GM21529 (cell line): ENCODE results near the gene SENP2.
"Not testable (repeated sequence)": the region's sequence is repeated elsewhere in the genome, so short reads cannot be mapped to it uniquely, and the experiment has no call there.

Source experiments
- ATAC-seq: cut with Tn5 transposase; IDR thresholded peaks from one replicate; pipeline ENCODE4 v1.9.1; 2021; ENCODE audit not compliant: unreplicated experiment

The SENP2 gene

DNA sequence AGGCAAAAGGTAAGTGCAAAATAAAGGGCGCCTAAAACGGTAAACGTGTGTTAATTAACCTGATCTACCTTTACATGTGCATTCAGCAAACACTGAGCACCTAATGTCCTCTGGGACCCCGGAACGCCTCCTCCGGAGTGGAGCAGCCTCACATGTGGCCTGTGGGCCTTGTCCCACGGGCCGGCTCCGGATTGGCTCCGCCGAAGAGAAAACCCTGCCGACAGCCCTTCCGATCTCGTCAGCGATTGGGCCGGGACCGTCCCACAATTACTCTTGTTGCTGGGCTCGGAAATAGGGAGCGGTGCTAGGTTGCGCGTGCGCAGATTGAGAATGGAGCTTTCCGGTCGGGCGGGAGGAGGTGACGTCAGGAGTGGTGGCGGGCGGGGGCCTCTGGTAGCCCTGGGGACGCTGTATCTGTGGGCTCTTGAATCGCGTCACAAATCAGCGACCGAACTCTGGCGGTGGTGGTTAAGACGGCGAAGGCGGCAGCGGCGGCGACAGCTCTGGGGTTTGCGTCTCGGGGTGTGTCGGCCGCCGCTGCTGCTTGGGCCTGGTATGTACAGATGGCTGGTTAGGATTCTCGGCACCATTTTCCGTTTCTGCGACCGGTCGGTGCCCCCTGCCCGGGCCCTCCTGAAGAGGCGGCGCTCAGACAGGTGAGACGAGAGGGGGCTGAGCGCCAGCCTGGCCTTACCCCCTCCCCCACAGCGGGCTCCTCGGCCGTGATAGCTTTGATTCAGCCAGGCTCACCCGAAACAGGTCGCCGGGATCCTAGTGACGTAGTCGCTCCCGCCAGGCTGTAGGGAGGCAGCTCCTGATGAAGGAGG is at the start of gene SENP2:
Gene SENP2, plus strand, starts transcription at position 437 of the 827 bp plus-strand sequence. Its CDS starts 119 bp downstream, at position 556.
- ATAC-seq: peak; percentile 97

DNA sequence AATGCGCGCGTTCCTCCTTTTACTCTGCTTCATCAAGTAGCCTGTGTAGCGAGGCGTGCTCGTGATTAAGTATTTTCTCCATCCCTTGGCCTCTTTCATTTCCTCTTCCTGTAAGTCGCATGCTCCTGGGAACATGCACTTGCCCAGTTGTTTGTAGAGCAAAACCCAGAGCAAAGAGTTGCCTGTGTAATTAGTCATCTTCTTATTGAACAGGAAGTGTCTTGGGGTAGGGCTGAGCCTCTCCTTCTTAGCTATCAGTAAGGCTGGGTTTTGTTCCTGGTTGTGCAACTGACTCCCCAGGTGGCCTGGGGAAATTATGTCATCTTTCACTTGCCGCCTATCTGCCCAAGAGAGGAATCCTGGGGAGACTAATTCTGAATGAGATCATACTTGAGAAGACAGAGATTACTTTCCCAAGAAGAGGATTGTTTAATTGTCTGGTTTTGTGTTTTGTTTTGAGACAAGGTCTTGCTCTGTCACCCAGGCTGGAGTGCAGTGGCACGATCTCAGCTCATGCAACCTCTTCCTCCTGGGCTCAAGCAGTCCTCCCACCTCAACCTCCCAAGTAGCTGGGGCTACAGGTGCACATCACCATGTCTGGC is 48.6 kb upstream of the SENP2 start:
- ATAC-seq: peak; percentile 98

DNA sequence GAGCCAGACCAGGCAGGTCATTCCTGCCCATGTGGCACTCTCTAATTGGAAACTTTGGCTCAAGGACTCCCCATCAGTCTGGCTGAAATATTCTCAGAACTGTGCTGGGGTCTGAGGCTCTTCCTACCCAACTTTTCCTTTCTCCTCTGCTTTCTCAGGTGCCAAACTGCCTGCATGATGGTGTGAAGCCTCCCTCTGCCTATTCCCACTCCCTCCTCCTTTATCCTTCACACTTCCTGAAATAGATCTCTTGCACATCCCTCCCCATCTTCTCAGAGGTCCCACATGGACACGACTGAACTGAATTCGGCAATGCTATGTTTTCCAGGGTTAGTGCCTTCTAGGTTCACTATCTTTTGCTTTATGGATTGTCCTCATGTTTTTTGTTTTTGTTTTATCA is 46.2 kb upstream of the SENP2 start:
- no peak for ATAC-seq

DNA sequence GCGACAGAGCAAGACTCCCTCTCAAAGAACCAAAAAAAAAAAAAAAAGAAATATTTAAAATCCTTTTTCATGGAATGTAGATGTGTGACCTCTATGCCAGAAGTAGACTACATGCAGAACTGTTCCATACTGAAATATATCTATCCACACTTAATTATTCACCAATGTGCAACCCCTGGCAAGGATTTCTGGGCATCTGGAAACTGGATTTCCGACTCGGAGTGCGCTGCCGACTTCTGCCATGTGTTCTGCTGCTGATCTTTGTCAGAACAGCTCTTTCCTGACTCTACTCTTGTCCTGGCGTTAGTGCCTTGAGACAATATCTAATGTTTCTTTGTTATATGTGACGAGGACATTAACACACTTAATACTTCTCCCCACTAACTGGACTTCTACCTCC is 45.4 kb upstream of the SENP2 start:
- ATAC-seq: no peak

DNA sequence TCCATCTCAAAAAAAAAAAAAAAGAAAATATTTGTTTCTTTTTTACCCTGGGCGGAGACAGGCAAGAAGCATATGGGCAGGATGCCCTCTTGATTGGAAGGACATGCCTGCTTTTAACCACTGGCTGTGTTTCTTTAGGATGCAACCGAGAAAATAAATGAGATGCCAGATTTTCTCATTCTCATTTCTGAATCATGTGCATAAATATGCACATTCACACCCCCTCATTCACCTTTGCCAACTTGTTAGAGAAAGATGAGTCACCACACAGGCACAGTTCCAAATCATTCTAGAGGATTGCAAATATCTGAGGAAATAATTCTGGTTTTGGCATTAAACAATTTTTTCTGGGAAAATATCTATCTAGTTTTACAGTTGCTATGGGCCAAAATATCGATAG is 37.0 kb upstream of the SENP2 start:
- no peak for ATAC-seq

DNA sequence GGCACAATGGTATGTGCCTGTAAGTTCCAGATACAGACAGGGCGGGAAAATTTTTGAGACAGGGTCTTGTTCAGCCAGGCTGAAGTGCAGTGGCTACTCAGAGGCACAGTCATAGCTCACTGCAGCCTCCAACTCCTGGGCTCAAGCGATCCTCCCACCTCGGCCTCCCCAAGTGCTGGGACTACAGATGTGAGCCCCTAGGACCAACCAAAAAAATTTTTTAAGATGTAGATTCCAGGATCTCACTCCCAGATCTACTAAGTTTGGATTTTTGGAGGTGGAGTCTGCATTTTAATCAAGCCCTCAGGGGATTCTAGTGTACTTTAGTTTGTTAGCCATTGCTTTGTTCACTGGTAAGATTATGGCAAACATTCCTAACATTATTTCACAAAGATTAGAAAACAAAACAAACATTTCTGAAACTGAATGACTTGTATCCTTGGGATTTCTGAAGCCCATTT is 36.4 kb upstream of the SENP2 start:
- no peak for ATAC-seq

DNA sequence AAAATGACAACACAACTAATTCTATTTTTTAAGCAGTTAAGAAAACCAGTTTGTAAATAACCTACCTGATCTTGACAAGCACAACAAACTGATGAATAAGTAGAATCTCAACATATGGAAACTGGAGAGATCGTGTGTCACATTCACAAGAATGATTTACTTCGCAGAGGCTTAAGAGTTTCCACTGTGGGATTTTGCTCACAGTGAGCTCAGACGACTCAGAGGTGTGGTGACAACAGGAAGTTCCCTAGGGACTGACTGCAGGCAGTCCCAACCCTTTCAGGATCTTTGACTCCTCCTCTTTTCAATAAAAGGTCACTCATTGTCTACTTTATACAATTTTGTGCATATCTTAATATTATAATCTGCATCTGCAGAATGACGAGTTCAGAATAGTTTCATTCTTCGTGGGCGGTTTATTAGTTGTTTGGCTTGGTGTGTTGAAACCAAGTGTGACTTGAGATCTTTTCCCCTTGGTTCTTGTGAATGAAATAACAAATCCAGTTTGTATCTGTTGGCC is 33.7 kb upstream of the SENP2 start, which contains the start of gene LIPH:
Gene LIPH, minus strand, starts transcription at position 231 of the 520 bp plus-strand sequence. Its CDS starts 117 bp downstream, at position 114.
- ATAC-seq: peak; percentile 84

DNA sequence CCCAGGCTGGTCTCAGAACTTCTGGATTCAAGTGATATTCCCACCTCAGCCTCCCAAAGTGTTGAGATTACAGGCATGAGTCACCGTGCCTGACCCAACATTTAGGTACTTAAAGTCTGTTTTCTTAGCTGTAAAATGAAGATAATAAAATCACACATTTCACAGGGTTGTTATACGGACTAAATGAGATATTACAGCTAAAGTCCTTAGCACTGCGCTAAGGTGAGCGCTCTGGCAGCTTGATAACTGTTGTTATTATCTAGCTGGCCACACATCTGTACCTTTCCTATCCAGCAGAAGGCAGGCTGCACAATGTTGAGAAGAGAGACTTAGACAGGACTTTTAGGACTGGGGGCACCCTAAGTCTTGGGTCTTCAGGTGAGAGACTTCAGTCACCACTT is 31.0 kb upstream of the SENP2 start:
- ATAC-seq: no peak

DNA sequence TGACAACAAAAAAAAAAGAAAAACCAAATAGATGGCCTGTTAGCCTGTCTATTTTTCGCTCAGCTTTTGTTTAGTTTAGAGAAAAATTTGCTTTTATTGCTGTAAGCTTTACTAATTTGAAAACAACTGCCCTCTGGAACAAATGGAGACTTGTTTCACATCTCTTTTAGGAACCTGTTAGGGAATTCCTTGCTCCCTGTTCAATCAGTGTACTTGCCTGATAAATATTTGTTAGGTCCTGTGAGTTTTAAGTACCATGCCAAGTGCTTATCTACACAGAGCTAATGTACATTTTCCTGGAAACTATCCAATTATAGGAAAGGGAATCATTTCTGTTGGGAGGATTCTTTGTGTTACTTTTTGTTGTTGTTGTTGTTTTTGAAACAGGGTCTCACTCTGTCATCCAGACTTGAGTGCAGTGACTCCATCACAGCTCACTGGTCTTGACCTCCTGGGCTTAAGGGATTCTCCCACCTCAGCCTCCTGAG is 30.2 kb upstream of the SENP2 start:
- ATAC-seq: no peak

DNA sequence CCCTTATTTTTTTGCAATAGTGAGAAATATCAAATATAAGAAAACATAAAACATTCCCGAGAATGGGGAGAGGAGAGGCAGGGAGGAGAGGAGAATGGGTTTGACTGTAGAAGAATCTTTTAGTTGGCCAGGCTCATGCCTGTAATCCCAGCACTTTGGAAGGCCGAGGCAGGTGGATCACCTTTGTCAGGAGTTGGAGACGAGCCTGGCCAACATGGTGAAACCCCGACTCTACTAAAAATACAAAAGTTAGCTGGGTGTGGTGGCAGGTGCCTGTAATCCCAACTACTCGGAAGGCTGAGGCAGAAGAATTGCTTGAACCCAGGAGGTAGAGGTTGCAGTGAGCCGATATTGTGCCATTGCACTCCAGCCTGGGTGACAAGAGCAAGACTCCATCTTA is 29.5 kb upstream of the SENP2 start:
- not testable (repeated sequence) for ATAC-seq

DNA sequence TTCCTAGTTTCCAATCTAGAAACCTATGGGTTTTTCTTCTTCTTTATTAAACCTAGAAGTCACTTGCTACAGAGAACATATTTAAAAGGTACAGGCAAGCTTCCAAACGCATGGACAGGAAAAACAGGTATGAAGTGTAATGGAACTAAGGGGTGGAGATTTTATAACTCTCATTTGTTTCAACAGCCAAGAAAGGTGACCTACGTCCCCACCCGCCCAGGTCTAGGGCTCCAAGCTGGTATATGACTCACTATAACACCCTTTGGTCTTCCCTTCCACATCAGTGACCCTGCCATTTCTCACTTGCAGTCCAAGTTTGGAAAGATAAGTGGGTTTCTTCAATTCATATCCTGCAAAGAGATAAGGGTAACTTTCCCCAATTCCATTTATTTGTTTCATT is 27.7 kb upstream of the SENP2 start:
- no peak for ATAC-seq

DNA sequence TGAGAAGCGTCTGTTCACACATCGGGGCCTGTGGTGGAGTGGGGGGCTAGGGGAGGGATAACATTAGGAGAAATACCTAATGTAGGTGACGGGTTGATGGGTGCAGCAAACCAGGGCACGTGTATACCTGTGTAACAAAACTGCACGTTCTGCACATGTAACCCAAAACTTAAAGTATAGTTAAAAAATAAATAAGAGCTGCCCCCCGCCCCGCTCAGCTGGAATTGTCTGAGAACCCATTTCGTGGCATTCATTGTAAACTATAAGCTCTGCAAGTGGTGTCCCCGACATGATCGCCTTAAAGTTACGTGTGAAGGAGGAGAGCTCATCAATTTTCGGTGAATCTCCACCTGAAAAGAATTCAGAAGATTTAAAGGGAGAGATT is 26.4 kb upstream of the SENP2 start:
- no peak for ATAC-seq

DNA sequence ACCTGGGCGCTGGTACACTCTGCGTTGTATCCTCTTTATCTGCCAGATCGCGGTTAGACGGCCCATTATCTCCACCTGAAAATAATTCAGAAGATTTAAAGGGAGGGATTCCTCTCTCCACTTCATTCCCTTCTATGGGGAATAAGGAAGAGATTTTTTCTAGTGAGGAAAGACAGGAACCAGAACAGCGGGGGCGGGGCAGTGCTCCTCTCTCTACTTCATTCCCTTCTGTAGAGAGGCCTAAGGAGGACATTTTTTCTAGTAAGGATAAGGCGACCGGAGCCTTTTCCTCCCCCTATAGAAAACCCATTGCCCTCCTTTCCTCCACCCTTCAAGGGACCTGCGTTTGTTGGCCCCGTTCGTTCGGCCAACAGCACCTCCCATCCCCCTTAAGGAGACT is 25.4 kb upstream of the SENP2 start:
- ATAC-seq: no peak

DNA sequence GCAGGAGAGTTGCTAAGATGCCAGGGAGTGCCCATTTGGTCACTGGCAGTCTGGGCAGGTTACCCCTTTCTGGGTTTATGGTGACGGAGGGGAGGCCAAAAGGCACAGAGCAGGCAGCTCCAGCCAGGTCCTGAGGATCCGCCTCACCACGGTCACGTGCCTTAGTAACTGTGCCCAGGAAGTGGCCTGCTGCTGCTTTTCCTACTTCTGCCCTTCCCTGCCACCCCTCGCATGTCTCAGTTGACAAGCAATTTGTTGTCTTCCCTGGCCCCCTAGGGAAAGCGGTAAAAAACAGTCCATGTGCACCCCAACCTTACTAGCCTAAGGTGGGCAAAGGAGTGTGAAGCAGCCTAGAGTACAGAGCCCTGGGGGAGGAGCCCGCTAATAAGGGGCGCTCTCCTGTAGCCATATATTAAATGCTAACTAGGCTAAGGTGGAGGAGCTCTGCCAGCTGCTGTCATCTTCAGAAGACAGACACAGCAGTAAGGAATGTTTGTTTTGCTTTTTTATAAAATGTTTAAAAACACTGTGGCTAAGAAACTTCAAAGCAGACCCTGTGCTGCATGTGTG is 24.6 kb upstream of the SENP2 start:
- no peak for ATAC-seq

DNA sequence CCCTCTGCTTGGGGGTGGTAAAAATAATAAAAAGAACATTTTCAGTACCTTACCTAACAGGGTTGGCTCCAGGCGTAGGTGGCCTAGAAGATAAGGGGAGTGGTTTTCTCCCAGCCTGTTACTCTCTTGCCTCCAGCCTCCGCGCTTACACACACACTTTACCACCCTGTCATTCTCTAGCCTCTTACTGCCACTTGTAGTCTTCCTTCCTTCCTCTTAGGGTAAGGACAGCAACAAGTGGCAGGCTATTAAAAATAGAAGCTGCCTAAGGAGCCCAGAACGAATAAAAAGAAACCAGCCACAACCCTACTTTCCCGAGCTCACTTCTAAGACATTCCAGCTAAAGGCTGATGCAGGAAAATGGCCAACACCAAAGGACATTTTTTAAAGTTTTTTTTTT is 24.1 kb upstream of the SENP2 start:
- no peak for ATAC-seq

DNA sequence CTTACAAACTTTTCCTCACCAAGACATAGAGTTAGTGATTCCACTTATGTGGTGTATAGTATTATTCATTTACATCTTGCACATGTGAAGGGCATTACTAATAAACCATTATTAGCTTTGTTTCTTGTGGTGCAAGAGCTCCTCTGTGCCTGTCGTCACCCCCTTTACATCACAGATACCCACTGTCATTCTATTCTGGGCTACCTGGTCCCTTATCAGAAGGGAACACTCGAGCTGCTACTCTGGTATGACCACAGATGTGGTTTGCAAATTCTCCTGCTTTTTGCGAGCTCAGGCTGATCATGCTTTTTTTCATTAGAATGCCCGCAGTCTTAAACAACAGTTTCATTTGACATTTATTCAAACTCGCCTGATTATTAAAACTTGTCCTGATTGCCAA is 13.9 kb upstream of the SENP2 start:
- no peak for ATAC-seq

DNA sequence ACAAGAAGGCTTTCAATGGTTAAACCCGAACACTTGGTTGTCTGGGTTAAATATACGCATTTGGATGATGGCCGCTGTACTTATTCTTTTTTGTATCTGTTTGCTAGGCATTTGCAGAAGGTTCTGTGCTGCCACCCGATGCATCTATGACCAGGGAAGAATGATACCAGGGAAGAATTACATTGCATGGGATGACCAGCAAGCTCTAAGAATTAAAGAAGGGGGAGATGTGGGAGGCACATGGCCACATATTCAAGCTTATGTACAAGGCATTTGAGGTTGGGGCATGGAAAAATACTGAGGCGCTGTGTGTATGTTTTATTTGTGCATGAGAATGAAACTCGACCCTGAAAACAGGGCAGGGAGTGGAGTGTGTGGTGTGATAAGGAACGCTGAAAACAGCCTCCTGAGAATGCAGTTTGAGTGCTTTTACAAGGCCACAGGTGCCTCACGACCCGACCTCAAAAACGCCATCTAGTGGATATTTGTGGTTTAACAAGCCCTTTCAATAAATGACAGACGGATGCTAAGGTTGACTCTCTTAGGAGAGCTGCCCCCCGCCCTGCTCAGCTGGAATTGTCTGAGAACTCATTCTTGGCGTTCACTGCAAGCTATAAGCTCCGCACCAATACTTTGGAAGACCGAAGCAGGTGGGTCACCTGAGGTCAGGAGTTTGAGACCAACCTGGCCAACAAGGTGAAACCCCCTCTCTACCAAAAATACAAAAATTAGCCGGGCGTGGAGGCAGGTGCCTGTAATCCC is 10.8 kb upstream of the SENP2 start:
- ATAC-seq: peak; percentile 89

DNA sequence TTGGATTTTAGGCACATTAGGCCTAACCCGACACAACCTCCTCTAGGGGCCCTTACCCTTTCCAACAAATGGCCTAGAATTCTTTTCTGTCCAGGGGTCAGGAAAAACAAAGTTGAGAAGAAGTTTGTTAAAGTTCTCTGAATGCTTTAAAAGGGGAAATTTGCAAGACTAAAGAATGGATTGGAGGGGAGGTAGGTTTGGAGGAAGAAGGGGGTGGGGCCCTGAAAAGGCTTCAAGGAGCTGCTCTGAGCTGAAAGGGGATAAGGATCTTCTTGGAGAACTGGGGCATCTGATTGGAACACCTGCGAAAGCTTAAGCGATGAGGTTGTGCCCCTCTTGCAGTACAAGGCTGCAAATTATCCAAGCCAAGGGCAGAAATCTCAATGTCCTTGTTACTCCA is 3.9 kb upstream of the SENP2 start:
- ATAC-seq: no peak

DNA sequence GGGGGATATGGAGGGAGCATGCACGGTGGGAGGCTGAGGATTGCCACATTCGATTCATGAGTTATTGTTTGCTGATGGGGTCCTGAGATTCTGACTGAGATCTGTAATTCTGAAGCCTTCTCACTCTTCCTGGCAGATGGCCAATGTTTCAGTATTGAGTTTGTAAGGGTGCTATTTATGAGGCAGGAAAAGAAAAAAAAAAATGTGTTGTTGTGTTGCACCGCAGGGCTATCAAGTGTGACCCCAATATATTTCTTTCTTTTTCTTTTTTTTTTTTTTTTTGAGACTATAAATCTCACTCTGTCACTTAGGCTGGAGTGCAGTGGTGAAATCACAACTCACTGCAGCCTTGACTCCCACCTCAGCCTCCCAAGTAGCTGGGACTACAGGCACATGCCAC is 3.2 kb upstream of the SENP2 start:
- ATAC-seq: no peak

DNA sequence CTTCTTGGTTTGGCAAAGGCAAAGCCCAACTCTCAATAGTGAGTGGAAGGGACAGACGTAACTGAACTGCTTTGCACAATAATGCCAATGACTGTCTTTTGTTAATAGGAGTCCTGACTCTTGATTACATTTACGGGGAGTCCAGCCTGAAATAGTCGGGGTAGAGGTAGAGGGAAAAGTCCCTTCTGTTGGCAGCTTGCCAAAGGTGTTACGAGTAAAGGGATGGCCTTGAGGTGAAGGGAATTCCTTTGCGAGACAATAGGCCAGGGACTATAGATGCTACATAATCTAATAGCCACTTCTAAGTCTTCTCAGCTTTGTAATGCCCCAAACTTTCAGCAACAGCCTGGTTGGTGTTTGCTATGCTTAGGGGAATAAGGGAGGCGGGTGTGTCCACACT is 2.2 kb upstream of the SENP2 start:
- ATAC-seq: no peak

DNA sequence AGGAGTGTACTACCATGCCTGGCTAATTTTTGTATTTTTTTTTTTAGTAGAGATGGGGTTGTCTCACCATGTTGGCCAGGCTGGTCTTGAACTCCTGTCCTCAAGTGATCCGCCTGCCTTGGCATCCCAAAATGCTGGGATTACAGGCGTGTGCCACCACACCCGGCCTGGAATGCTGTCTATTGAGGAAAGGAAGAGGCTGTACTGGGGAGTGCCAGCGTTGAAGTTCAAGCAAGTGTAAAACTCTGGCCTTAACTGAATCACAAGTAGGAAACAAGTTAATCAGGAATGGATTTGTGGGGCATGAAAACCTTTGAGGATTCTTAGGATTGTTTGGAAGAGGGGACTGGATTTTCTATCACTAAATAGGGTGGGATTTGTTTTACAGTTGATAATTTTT is 1.4 kb upstream of the SENP2 start:
- no peak for ATAC-seq
